Tibial artery (tissue), 4 donors: ENCODE measurements around the gene PON1.

Source experiments
- DNase-seq, 2 donors: peaks; one replicate each; pipeline ENCODE4 v3.0.0-alpha.2; 2019
- H3K27ac ChIP-seq, 2 donors: fragments of 200-600 bp; sonication (generic) in 1 of 2; 1 replicate in 1 of 2; 2 replicates in 1 of 2; pipeline ENCODE4 v1.5.1; 2018 to 2019; ENCODE audit warnings: mild to moderate bottlenecking in 1 of 2
- H3K27me3 ChIP-seq, 2 donors: fragments of 200-600 bp; sonication (generic) in 1 of 2; one replicate each; pipeline versions ENCODE4 v1.5.1 to v1.6.0; 2016 to 2019
- H3K36me3 ChIP-seq, 3 donors: fragments of 200-600 bp; sonication (generic) in 2 of 3; one replicate each; pipeline ENCODE4 v1.5.1; 2016 to 2019; ENCODE audit warnings: mild to moderate bottlenecking in 2 of 3
- H3K4me1 ChIP-seq, 4 donors: fragments of 200-600 bp; sonication (generic) in 2 of 4; 1 replicate in 3 of 4; 2 replicates in 1 of 4; pipeline ENCODE4 v1.5.1; 2016 to 2019
- H3K4me3 ChIP-seq, 2 donors: fragments of 200-600 bp; sonication (generic) in 1 of 2; 1 replicate in 1 of 2; 2 replicates in 1 of 2; pipeline ENCODE4 v1.5.1; 2018 to 2019; ENCODE audit warnings: mild to moderate bottlenecking in 2 of 2
- H3K9me3 ChIP-seq, 3 donors: fragments of 200-600 bp; sonication (generic) in 1 of 3; one replicate each; pipeline ENCODE4 v1.5.1; 2016 to 2019
- CTCF ChIP-seq, 2 experiments: fragments of 200-600 bp in 1 of 2; fragments of 450-650 bp in 1 of 2; IDR thresholded peaks; one replicate each; pipeline ENCODE4 v1.5.1; 2017 to 2019; ENCODE audit warnings: antibody characterized with exemption in 2 of 2, mild to moderate bottlenecking in 1 of 2, moderate library complexity in 1 of 2
- intact Hi-C: fragments of 100-400 bp; cut with DNase I; formaldehyde crosslinking; loops from one replicate; pipeline ENCODE4 v1.15.0; 2023; ENCODE audit warnings: low total_unique reads

Gene PON1

GRCh38 chr7:95342642-95343307, 18.4 kb upstream of the PON1 start:
- Histone ChIP-seq H3K27ac (no peak overlapping the region), H3K36me3 (no peaks in the 10 kb centered on the region), H3K27me3 (no peaks in the 10 kb centered on the region), H3K4me3 (no peak overlapping the region), H3K4me1 (no peaks in the 10 kb centered on the region), H3K9me3 (no peaks in the 10 kb centered on the region)
- DNase-seq: no peak
- TF ChIP-seq CTCF (IDR thresholded peaks at IDR 0.05): no peak
- intact Hi-C loops: no loop called here

GRCh38 chr7:95342029-95342428, 17.7 kb upstream of the PON1 start:
- H3K4me1 ChIP-seq: no peaks in the 10 kb centered on the region
- no peaks in the 10 kb centered on the region for H3K36me3 ChIP-seq
- no peak overlapping the region for H3K27ac ChIP-seq
- no peak overlapping the region for H3K4me3 ChIP-seq
- no peaks in the 10 kb centered on the region for H3K27me3 ChIP-seq
- DNase-seq: no peak
- intact Hi-C loops: no loop called here
- TF ChIP-seq CTCF (IDR thresholded peaks at IDR 0.05): no peak
- no peaks in the 10 kb centered on the region for H3K9me3 ChIP-seq

DNA sequence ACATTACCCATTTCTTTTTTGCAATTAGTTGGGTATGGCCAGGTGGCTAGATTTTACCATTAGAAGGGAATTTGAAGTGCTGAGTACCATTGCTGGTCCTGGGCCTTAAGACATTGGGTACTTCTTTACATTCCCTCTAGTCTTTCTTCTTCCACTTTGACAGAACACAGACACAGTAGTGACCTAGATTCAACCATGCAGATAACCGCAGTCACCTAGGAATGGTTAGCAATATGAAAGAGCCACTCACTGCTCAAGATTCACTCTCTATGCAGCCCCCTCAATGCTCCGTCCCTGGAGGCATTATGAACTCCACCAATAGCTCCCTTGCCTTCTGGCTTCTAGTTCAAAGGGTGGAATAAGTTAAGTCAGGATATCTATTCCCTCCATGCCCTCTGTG, 16.2 kb upstream of the PON1 start:
- Histone ChIP-seq H3K9me3 (no peaks in the 10 kb centered on the region), H3K27me3 (no peaks in the 10 kb centered on the region), H3K36me3 (no peaks in the 10 kb centered on the region), H3K4me3 (no peak overlapping the region), H3K4me1 (no peaks in the 10 kb centered on the region), H3K27ac (no peak overlapping the region)
- intact Hi-C loops: no loop called here
- no peak for DNase-seq
- no peak for TF ChIP-seq CTCF (IDR thresholded peaks at IDR 0.05)

DNA sequence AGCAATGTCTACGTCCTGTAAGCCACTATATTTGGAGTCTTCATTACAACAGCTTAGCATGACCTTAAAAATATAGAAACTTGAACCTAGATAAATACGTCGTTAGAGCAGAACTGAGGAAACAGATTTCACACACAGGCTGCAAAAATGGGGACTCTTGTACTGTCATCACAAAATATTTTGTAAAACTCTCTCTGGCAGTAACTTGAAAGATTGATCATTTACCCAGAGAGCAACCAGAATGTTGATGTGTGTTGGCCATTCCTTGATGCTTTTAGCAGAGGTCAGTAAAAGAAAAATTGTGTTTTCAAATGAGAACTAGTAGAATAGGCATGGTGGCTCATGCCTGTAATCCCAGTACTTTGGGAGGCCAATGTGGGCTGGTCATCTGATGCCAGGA, 14.5 kb upstream of the PON1 start:
- TF ChIP-seq CTCF (IDR thresholded peaks at IDR 0.05): no peak
- no peak for DNase-seq
- H3K4me1 ChIP-seq: no peaks in the 10 kb centered on the region
- intact Hi-C loops: no loop called here
- H3K27ac ChIP-seq: no peak overlapping the region
- H3K36me3 ChIP-seq: no peaks in the 10 kb centered on the region
- H3K4me3 ChIP-seq: no peak overlapping the region
- H3K9me3 ChIP-seq: no peaks in the 10 kb centered on the region
- no peaks in the 10 kb centered on the region for H3K27me3 ChIP-seq

DNA sequence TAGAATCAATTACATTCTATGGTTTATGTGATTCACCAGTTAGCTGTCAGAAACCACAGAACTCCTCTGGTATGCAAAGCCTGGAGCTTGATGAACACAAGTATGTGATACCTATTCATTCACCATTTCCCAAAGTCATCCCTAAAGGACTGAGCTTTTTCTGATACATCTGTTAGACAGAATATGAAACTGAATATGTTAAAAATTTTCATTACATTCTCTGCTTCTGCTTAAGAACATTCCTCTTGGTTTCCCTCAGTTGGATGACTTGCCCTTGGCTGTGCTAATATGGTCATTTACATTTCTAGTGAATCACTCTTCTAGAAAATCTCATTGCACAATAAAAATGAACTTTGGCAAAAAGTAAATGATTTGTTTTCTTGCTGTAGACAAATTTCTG, 10.8 kb upstream of the PON1 start:
- DNase-seq: no peak
- TF ChIP-seq CTCF (IDR thresholded peaks at IDR 0.05): no peak
- Histone ChIP-seq H3K27ac (no peak overlapping the region), H3K9me3 (no peaks in the 10 kb centered on the region), H3K36me3 (no peaks in the 10 kb centered on the region), H3K27me3 (no peaks in the 10 kb centered on the region), H3K4me1 (peaks cover 0 to 2% (median 0%) of the 10 kb centered on the region in 4 donors), H3K4me3 (no peak overlapping the region)
- intact Hi-C loops: no loop called here

DNA sequence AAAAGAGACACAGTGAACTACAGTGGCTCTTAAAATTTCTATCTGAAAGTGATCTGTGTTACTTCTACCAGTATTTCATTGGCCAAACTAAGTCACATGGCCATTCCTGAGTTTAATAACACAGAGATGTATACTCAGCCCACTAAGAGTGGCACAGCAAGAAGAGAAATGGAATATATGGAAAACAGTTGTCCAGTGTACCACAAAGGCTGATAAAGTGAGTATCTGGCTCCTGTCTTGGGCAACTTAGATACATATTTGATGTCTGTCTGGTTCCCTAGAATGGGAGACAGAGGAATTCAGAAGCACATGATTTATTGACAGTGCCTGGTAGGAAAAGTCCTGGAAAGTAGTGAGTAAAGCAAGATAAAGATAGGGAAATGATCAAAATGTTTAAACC, 10.1 kb upstream of the PON1 start:
- DNase-seq: no peak
- H3K9me3 ChIP-seq: no peaks in the 10 kb centered on the region
- H3K4me3 ChIP-seq: no peak overlapping the region
- H3K4me1 ChIP-seq: peaks cover 0 to 2% (median 0%) of the 10 kb centered on the region in 4 donors
- H3K36me3 ChIP-seq: no peaks in the 10 kb centered on the region
- H3K27me3 ChIP-seq: no peaks in the 10 kb centered on the region
- intact Hi-C loops: no loop called here
- no peak overlapping the region for H3K27ac ChIP-seq
- TF ChIP-seq CTCF (IDR thresholded peaks at IDR 0.05): no peak
